Myocyte (in vitro differentiated cells): ENCODE data around the gene ANKS1B. TPM values are rescaled to one million over a fixed set of nuclear protein-coding genes. Genes with fewer than 3 reads are reported as not detected.

Experiments
- DNase-seq: peaks from one replicate; pipeline ENCODE4 v3.0.0-alpha.2; 2012; ENCODE audit warnings: low read depth
- total RNA-seq: library from RNA; depleted of rRNA; stranded (reverse); fragments of >200 nt; gene quantifications from 2 replicates; pipeline ENCODE4 v1.2.3, GENCODE V29; 2014

ANKS1B gene
- total RNA-seq, 1 donor from 2014 or later: 1.5 TPM

GRCh38 chr12:99140017-99140720, 844.6 kb downstream of the ANKS1B start:
- DNase-seq: no peak

- no peak for DNase-seq
Observed at GRCh38 chr12:99138393-99138792, 846.3 kb downstream of the ANKS1B start.

GRCh38 chr12:99137124-99137855, 847.4 kb downstream of the ANKS1B start:
- no peak for DNase-seq

- DNase-seq: no peak
Observed at GRCh38 chr12:99136516-99136915, 848.2 kb downstream of the ANKS1B start.

GRCh38 chr12:99135376-99135775, 849.4 kb downstream of the ANKS1B start:
- DNase-seq: no peak

- DNase-seq: no peak
Observed at GRCh38 chr12:99133401-99133800, 851.3 kb downstream of the ANKS1B start.

- DNase-seq: peak; percentile 47
Observed at GRCh38 chr12:99131751-99132199, 853.0 kb downstream of the ANKS1B start.

- DNase-seq: peak; percentile 15
Observed at GRCh38 chr12:99130808-99131553, 853.8 kb downstream of the ANKS1B start.

- no peak for DNase-seq
Observed at GRCh38 chr12:99128246-99128802, 856.4 kb downstream of the ANKS1B start.

GRCh38 chr12:99122959-99123358, 861.8 kb downstream of the ANKS1B start:
- DNase-seq: no peak

- no peak for DNase-seq
Observed at GRCh38 chr12:99122496-99122895, 862.2 kb downstream of the ANKS1B start.

- DNase-seq: no peak
Observed at GRCh38 chr12:99121546-99121945, 863.2 kb downstream of the ANKS1B start.

GRCh38 chr12:99119943-99120342, 864.8 kb downstream of the ANKS1B start:
- DNase-seq: no peak

GRCh38 chr12:99119449-99119848, 865.3 kb downstream of the ANKS1B start:
- DNase-seq: no peak

- DNase-seq: no peak
Observed at GRCh38 chr12:99111600-99111999, 873.1 kb downstream of the ANKS1B start.

- DNase-seq: no peak
Observed at GRCh38 chr12:99110868-99111267, 873.9 kb downstream of the ANKS1B start.

GRCh38 chr12:99110212-99110611, 874.5 kb downstream of the ANKS1B start:
- no peak for DNase-seq

- no peak for DNase-seq
Observed at GRCh38 chr12:99108924-99109323, 875.8 kb downstream of the ANKS1B start.

GRCh38 chr12:99099786-99100185, 885.0 kb downstream of the ANKS1B start:
- DNase-seq: no peak

GRCh38 chr12:99097171-99097570, 887.6 kb downstream of the ANKS1B start:
- no peak for DNase-seq

GRCh38 chr12:99093166-99093565, 891.6 kb downstream of the ANKS1B start:
- DNase-seq: no peak
